HL-60 (cell line): ENCODE measurements around the gene TRPM6.

ENCODE experiments used
- DNase-seq, 2 experiments: peaks; one replicate each; pipeline ENCODE4 v3.0.0-alpha.2; 2010 to 2020; ENCODE audit warnings: low read depth in 1 of 2, low spot score in 1 of 2
- H3K27ac ChIP-seq: fragments of 250-450 bp; sonication (Bioruptor Pico); replicated peaks from 2 replicates; pipeline ENCODE4 v1.5.1; 2020; ENCODE audit warnings: mild to moderate bottlenecking, moderate library complexity
- H3K27me3 ChIP-seq: fragments of 250-450 bp; sonication (Bioruptor Pico); 2 replicates; pipeline ENCODE4 v1.5.1; 2021; ENCODE audit warnings: mild to moderate bottlenecking, moderate library complexity; ENCODE audit not compliant: insufficient read depth, poor library complexity, severe bottlenecking
- H3K4me3 ChIP-seq: replicated peaks from 2 replicates; pipeline ENCODE4 v1.5.1; 2011; ENCODE audit warnings: mild to moderate bottlenecking, control low read depth, low read length; ENCODE audit not compliant: insufficient read depth
- CTCF ChIP-seq: IDR thresholded peaks from one replicate; pipeline ENCODE4 v1.5.1; 2011; ENCODE audit warnings: low read length, control low read depth, inconsistent platforms; ENCODE audit not compliant: insufficient read depth
- GABPA ChIP-seq: IDR thresholded peaks from 2 replicates; pipeline ENCODE4 v1.6.1; 2012; ENCODE audit warnings: low read depth
- POLR2AphosphoS5 ChIP-seq: IDR thresholded peaks from 2 replicates; pipeline ENCODE4 v1.6.1; 2012; ENCODE audit warnings: low read depth
- SPI1 ChIP-seq: IDR thresholded peaks from 2 replicates; pipeline ENCODE4 v1.6.1; 2012; ENCODE audit warnings: low read depth, mild to moderate bottlenecking, borderline replicate concordance
- TF ChIP-seq, protein P1 (sequence below): IDR thresholded peaks from 2 replicates; pipeline ENCODE4 v1.6.1; 2012; ENCODE audit warnings: low read depth; ENCODE audit not compliant: insufficient replicate concordance

The TRPM6 gene

DNA sequence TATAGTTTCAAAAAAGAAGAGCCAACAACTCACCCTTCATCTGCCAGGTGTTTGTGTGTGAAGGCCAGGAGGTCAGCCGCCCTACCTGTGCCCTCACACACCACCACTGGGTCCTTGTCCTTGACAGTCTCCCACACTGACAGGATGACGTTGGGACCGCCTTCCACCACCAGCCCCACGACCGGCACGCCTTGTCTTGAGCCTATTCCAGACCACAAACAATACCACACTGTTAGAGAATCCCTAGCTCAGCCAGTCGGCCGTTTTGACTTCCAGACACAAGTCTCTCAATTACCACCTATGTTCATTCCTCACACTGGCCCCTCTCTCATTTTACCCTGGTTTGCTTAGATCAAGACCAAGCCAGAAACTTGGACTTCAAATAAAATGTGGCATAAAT lies 66.1 kb downstream of the TRPM6 start:
- H3K4me3 ChIP-seq = no peak overlapping the region
- H3K27me3 ChIP-seq = no peaks in the 10 kb centered on the region
- TF ChIP-seq POLR2AphosphoS5 (no peak), GABPA (no peak), CTCF (no peak), SPI1 (no peak)
- TF ChIP-seq, protein P1, sequence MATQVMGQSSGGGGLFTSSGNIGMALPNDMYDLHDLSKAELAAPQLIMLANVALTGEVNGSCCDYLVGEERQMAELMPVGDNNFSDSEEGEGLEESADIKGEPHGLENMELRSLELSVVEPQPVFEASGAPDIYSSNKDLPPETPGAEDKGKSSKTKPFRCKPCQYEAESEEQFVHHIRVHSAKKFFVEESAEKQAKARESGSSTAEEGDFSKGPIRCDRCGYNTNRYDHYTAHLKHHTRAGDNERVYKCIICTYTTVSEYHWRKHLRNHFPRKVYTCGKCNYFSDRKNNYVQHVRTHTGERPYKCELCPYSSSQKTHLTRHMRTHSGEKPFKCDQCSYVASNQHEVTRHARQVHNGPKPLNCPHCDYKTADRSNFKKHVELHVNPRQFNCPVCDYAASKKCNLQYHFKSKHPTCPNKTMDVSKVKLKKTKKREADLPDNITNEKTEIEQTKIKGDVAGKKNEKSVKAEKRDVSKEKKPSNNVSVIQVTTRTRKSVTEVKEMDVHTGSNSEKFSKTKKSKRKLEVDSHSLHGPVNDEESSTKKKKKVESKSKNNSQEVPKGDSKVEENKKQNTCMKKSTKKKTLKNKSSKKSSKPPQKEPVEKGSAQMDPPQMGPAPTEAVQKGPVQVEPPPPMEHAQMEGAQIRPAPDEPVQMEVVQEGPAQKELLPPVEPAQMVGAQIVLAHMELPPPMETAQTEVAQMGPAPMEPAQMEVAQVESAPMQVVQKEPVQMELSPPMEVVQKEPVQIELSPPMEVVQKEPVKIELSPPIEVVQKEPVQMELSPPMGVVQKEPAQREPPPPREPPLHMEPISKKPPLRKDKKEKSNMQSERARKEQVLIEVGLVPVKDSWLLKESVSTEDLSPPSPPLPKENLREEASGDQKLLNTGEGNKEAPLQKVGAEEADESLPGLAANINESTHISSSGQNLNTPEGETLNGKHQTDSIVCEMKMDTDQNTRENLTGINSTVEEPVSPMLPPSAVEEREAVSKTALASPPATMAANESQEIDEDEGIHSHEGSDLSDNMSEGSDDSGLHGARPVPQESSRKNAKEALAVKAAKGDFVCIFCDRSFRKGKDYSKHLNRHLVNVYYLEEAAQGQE = no peak
- DNase-seq = no peak
- H3K27ac ChIP-seq = no peak overlapping the region

- no peak for DNase-seq
- no peak for TF ChIP-seq SPI1
- TF ChIP-seq, protein P1 = no peak
- no peak for TF ChIP-seq GABPA
- TF ChIP-seq POLR2AphosphoS5 = no peak
- TF ChIP-seq CTCF = no peak
- no peak overlapping the region for H3K27ac ChIP-seq
- no peak overlapping the region for H3K4me3 ChIP-seq
- no peaks in the 10 kb centered on the region for H3K27me3 ChIP-seq
Observed at GRCh38 chr9:74817816-74818215, 69.9 kb downstream of the TRPM6 start.

GRCh38 chr9:74817281-74817810 lies 70.4 kb downstream of the TRPM6 start:
- DNase-seq = no peak
- Histone ChIP-seq H3K4me3 (no peak overlapping the region), H3K27ac (no peak overlapping the region), H3K27me3 (no peaks in the 10 kb centered on the region)
- no peak for TF ChIP-seq POLR2AphosphoS5
- TF ChIP-seq CTCF = no peak
- TF ChIP-seq SPI1 = no peak
- TF ChIP-seq, protein P1 = no peak
